Activated CD4-positive, CD25-positive, alpha-beta regulatory T cell treated with anti-CD3 and anti-CD28 coated beads, Interleukin-2, amount 50 U/mL, for 72 hours (primary cell): ENCODE data around the gene AMFR.

Experiments used
- DNase-seq: peaks from one replicate; pipeline ENCODE4 v3.0.0; 2021

AMFR gene

GRCh38 chr16:56345406-56346050 lies 79.8 kb downstream of the AMFR start:
- DNase-seq, result no peak

GRCh38 chr16:56344518-56345405 lies 80.6 kb downstream of the AMFR start:
- no peak for DNase-seq

- no peak for DNase-seq
Measured at GRCh38 chr16:56343661-56344517, 81.5 kb downstream of the AMFR start.

GRCh38 chr16:56341656-56342399 lies 83.5 kb downstream of the AMFR start:
- DNase-seq, result no peak

GRCh38 chr16:56340864-56341365 lies 84.4 kb downstream of the AMFR start:
- no peak for DNase-seq

- DNase-seq, result no peak
Measured at GRCh38 chr16:56340416-56340815, 84.9 kb downstream of the AMFR start.

GRCh38 chr16:56339431-56340195 lies 85.7 kb downstream of the AMFR start:
- no peak for DNase-seq

- no peak for DNase-seq
Measured at GRCh38 chr16:56338566-56339318, 86.6 kb downstream of the AMFR start.

- DNase-seq, result no peak
Measured at GRCh38 chr16:56337858-56338325, 87.5 kb downstream of the AMFR start.

- no peak for DNase-seq
Measured at GRCh38 chr16:56337131-56337857, 88.1 kb downstream of the AMFR start.

GRCh38 chr16:56336711-56337110 lies 88.6 kb downstream of the AMFR start:
- no peak for DNase-seq

- no peak for DNase-seq
Measured at GRCh38 chr16:56336071-56336688, 89.2 kb downstream of the AMFR start.

- no peak for DNase-seq
Measured at GRCh38 chr16:56334761-56335160, 90.6 kb downstream of the AMFR start.

- DNase-seq, result no peak
Measured at GRCh38 chr16:56332464-56333079, 92.8 kb downstream of the AMFR start.

- DNase-seq, result no peak
Measured at GRCh38 chr16:56331915-56332314, 93.4 kb downstream of the AMFR start.

GRCh38 chr16:56331399-56331798 lies 93.9 kb downstream of the AMFR start:
- DNase-seq, result no peak

GRCh38 chr16:56330476-56330875 lies 94.9 kb downstream of the AMFR start:
- no peak for DNase-seq

- no peak for DNase-seq
Measured at GRCh38 chr16:56329887-56330286, 95.5 kb downstream of the AMFR start.
